Measurements from ENCODE around the gene GLIPR1.

DNA sequence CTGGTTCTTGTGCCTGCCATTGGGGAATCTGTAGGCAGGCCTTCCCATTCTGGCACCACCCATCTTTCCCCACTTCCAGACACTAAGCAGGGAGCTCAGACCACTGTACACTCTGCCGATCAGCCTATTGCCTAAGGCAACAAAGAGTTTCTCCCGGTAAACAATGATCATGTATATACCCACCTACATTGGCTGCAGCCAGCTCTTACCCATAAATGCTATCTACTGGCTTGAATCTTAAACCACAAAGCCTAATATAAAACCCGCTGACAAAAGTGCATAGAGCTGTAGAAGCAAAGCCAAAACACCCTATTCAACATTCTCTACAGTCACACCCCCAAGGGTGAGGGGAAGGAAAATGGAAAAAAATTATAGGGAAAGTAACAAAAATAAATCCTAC is 20.8 kb upstream of the GLIPR1 start:
- TF ChIP-seq CTCF (IDR thresholded peaks at IDR 0.05) (no peak), POLR2A (IDR thresholded peaks at IDR 0.05) (no peak)

All from heart left ventricle (tissue), 13 donors.